ENCODE results near the gene BICC1. TPM values are rescaled to one million over a fixed set of nuclear protein-coding genes. Genes with fewer than 3 reads are reported as not detected.

Gene BICC1
- total and polyA plus RNA-seq, 12 donors = 4.5 to 25.9 (median 9.8) TPM

- no peak overlapping the region for H3K27ac ChIP-seq
- no peaks in the 10 kb centered on the region for H3K27me3 ChIP-seq
- no peak for DNase-seq
- intact Hi-C loops (cut with DNase I) = no loop called here
- no peak overlapping the region for H3K4me3 ChIP-seq
- WGBS, 4 donors = 89 to 100% (median 90%) methylated on average over 1 of the region's 1 CpG
- TF ChIP-seq POLR2A (IDR thresholded peaks at IDR 0.05) = no peak
- no peak for TF ChIP-seq CTCF (IDR thresholded peaks at IDR 0.05)
- no peaks in the 10 kb centered on the region for H3K36me3 ChIP-seq (replicated peaks in 1 of 2)
- H3K4me1 ChIP-seq (replicated peaks in 1 of 2) = no peaks in the 10 kb centered on the region
- H3K9me3 ChIP-seq (replicated peaks in 1 of 3) = no peaks in the 10 kb centered on the region
Observed at GRCh38 chr10:58486821-58487220, 25.9 kb upstream of the BICC1 start.

- DNase-seq = no peak
- H3K27me3 ChIP-seq = no peaks in the 10 kb centered on the region
- no peak overlapping the region for H3K27ac ChIP-seq
- 67 to 79% (median 72%) methylated on average over 2 of the region's 2 CpGs for WGBS, 4 donors
- H3K4me3 ChIP-seq = no peak overlapping the region
- no peaks in the 10 kb centered on the region for H3K9me3 ChIP-seq (replicated peaks in 1 of 3)
- H3K36me3 ChIP-seq (replicated peaks in 1 of 2) = no peaks in the 10 kb centered on the region
- no peaks in the 10 kb centered on the region for H3K4me1 ChIP-seq (replicated peaks in 1 of 2)
- intact Hi-C loops (cut with DNase I) = no loop called here
- no peak for TF ChIP-seq CTCF (IDR thresholded peaks at IDR 0.05)
- no peak for TF ChIP-seq POLR2A (IDR thresholded peaks at IDR 0.05)
Observed at GRCh38 chr10:58488921-58489320, 23.8 kb upstream of the BICC1 start.

- Histone ChIP-seq H3K9me3 (replicated peaks in 1 of 3) (no peaks in the 10 kb centered on the region), H3K36me3 (replicated peaks in 1 of 2) (no peaks in the 10 kb centered on the region), H3K27ac (no peak overlapping the region), H3K27me3 (no peaks in the 10 kb centered on the region), H3K4me3 (no peak overlapping the region), H3K4me1 (replicated peaks in 1 of 2) (no peaks in the 10 kb centered on the region)
- TF ChIP-seq CTCF (IDR thresholded peaks at IDR 0.05) (no peak), POLR2A (IDR thresholded peaks at IDR 0.05) (no peak)
- intact Hi-C loops (cut with DNase I) = no loop called here
- WGBS, 4 donors = 81 to 100% (median 96%) methylated on average over 1 of the region's 1 CpG
- DNase-seq = no peak
Observed at GRCh38 chr10:58502956-58503355, 9.7 kb upstream of the BICC1 start.

- peaks cover 0 to 2% of the 10 kb centered on the region in 2 donors for H3K4me1 ChIP-seq (replicated peaks in 1 of 2)
- no peaks in the 10 kb centered on the region for H3K36me3 ChIP-seq (replicated peaks in 1 of 2)
- no peaks in the 10 kb centered on the region for H3K9me3 ChIP-seq (replicated peaks in 1 of 3)
- intact Hi-C loops (cut with DNase I) = no loop called here
- H3K27ac ChIP-seq = no peak overlapping the region
- no peak overlapping the region for H3K4me3 ChIP-seq
- no peaks in the 10 kb centered on the region for H3K27me3 ChIP-seq
- no peak for DNase-seq
- WGBS, 4 donors = 50 to 79% (median 63%) methylated on average over 2 of the region's 2 CpGs
- TF ChIP-seq CTCF (IDR thresholded peaks at IDR 0.05) = no peak
- TF ChIP-seq POLR2A (IDR thresholded peaks at IDR 0.05) = no peak
Observed at GRCh38 chr10:58508316-58508715, 4.4 kb upstream of the BICC1 start.
